ENCODE data around the gene CLTC. TPM values are rescaled to one million over a fixed set of nuclear protein-coding genes. Genes with fewer than 3 reads are reported as not detected.
A peak's percentile ranks its signal among the peaks of the same experiment; 100 is the strongest.
"Not testable (repeated sequence)": the region's sequence is repeated elsewhere in the genome, so short reads cannot be mapped to it uniquely, and the experiment has no call there.

The CLTC gene
- total RNA-seq, result 100 to 1,000 TPM; 179 to 220 TPM
- long read RNA-seq, full-length matches to known transcripts, result 9 of 32 reads
- long read RNA-seq, partial matches to known transcripts, result 15 of 32 reads
- long read RNA-seq, other reads (novel, unspliced or antisense), result 8 of 32 reads

GRCh38 chr17:59619298-59620063, at the start of gene CLTC:
CLTC (plus strand) TSS chr17:59619895; CDS start chr17:59620132, 237 bp downstream.
- intact Hi-C loops (cut with DNase I), result loop anchor here in 1 of 2 donors (5.0 kb wide), 1 partner anchor 52 kb away; the partner anchor contains the start of gene DHX40
- peak; percentile 93 for DNase-seq
- ATAC-seq, result peak; percentile 93 to 96

- intact Hi-C loops (cut with DNase I), result no loop called here
- no peak for DNase-seq
- ATAC-seq, result no peak
Measured at GRCh38 chr17:59572301-59572924, 47.3 kb upstream of the CLTC start.

GRCh38 chr17:59584168-59584567, 35.5 kb upstream of the CLTC start:
- DNase-seq; intact Hi-C loops (cut with DNase I); ATAC-seq: not testable (repeated sequence)

- ATAC-seq (no peak), DNase-seq (no peak)
- intact Hi-C loops (cut with DNase I), result no loop called here
Measured at GRCh38 chr17:59600169-59600568, 19.5 kb upstream of the CLTC start.

GRCh38 chr17:59601130-59601529, 18.6 kb upstream of the CLTC start:
- DNase-seq (no peak), ATAC-seq (no peak)
- intact Hi-C loops (cut with DNase I), result no loop called here

GRCh38 chr17:59607061-59607460, 12.6 kb upstream of the CLTC start:
- intact Hi-C loops (cut with DNase I), result no loop called here
- ATAC-seq (no peak), DNase-seq (no peak)

- intact Hi-C loops (cut with DNase I), result no loop called here
- DNase-seq, result no peak
- no peak for ATAC-seq
Measured at GRCh38 chr17:59607817-59608403, 11.8 kb upstream of the CLTC start.

GRCh38 chr17:59611503-59611902, 8.2 kb upstream of the CLTC start:
- ATAC-seq (no peak), DNase-seq (no peak)
- intact Hi-C loops (cut with DNase I), result no loop called here

- no peak for ATAC-seq
- intact Hi-C loops (cut with DNase I), result loop anchor here in 1 of 2 donors (5.0 kb wide), 1 partner anchor 49 kb away; the partner anchor contains the start of gene DHX40
- DNase-seq, result no peak
Measured at GRCh38 chr17:59616253-59616920, 3.3 kb upstream of the CLTC start.

- intact Hi-C loops (cut with DNase I), result loop anchor here in 1 of 2 donors (5.0 kb wide), 1 partner anchor 50 kb away; the partner anchor contains the start of gene DHX40
- DNase-seq (no peak), ATAC-seq (no peak)
Measured at GRCh38 chr17:59617156-59617732, 2.5 kb upstream of the CLTC start.

GRCh38 chr17:59619035-59619297, 729 bp upstream of the CLTC start:
- intact Hi-C loops (cut with DNase I), result loop anchor here in 1 of 2 donors (5.0 kb wide), 1 partner anchor 52 kb away; the partner anchor contains the start of gene DHX40
- no peak for DNase-seq
- no peak for ATAC-seq

- no peak for ATAC-seq
- intact Hi-C loops (cut with DNase I), result no loop called here
- DNase-seq, result no peak
Measured at GRCh38 chr17:59620064-59620359, 317 bp downstream of the CLTC start.

- peak; percentile 35 for DNase-seq
- ATAC-seq, result peak; percentile 7 to 25
- intact Hi-C loops (cut with DNase I), result no loop called here
Measured at GRCh38 chr17:59620518-59621259, 994 bp downstream of the CLTC start.

- intact Hi-C loops (cut with DNase I), result no loop called here
- ATAC-seq (no peak), DNase-seq (no peak)
Measured at GRCh38 chr17:59621771-59622170, 2.1 kb downstream of the CLTC start.

- no peak for ATAC-seq
Measured at GRCh38 chr17:59623151-59623550, 3.5 kb downstream of the CLTC start.

GRCh38 chr17:59626756-59627155, 7.1 kb downstream of the CLTC start:
- intact Hi-C loops (cut with DNase I), result no loop called here
- no peak for ATAC-seq

More at GRCh38 chr17:59623151-59623550, 3.5 kb downstream of the CLTC start:
- intact Hi-C loops (cut with DNase I), result no loop called here
- DNase-seq, result no peak

GRCh38 chr17:59627274-59627673, 7.6 kb downstream of the CLTC start:
- DNase-seq (no peak), ATAC-seq (no peak)
- intact Hi-C loops (cut with DNase I), result no loop called here

More at GRCh38 chr17:59626756-59627155, 7.1 kb downstream of the CLTC start:
- no peak for DNase-seq

- intact Hi-C loops (cut with DNase I), result no loop called here
- ATAC-seq, result no peak
- DNase-seq, result no peak
Measured at GRCh38 chr17:59627770-59628171, 8.1 kb downstream of the CLTC start.

- intact Hi-C loops (cut with DNase I), result no loop called here
- no peak for ATAC-seq
- DNase-seq, result no peak
Measured at GRCh38 chr17:59629174-59629573, 9.5 kb downstream of the CLTC start.
